ENCODE data around the gene KLHDC8A.

DNA sequence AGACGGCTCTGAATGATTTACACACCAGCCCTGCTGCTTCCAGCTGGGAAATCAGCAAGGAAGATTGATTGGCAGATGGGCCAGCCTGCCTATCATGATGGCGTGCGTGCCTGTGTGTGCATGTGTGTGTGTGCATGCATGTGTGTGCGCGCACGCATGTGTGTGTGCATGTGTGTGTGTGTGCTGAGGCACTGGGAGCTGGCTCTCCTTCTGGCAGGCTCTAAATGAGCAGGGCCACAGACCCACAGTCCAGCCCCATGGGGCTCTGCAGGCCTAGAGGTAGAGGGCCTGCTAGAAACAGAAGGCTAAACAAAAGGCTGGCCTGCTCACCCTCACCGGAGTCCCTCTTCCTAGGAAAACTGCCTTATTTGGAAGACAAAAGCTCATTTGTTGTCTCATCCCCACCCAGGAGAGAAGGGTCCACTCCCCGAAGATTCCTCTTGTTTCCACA is 6.0 kb downstream of the KLHDC8A start:
- no peak for TF ChIP-seq GATA2 (IDR thresholded peaks at IDR 0.05; ENCODE audit: low read depth, low read length)
- TF ChIP-seq GATA3 (IDR thresholded peaks at IDR 0.05; ENCODE audit: low read depth, low read length), result no peak
